Hepatocyte (in vitro differentiated cells): ENCODE data around the gene KIF13A. TPM values are rescaled to one million over a fixed set of nuclear protein-coding genes. Genes with fewer than 3 reads are reported as not detected.
A peak's percentile ranks its signal among the peaks of the same experiment; 100 is the strongest.

Source experiments
- DNase-seq: peaks from one replicate; pipeline ENCODE4 v3.0.0-alpha.2; 2016; ENCODE audit warnings: low spot score
- H2AFZ ChIP-seq: fragments of 200-600 bp; sonication (generic); 2 replicates; pipeline ENCODE4 v1.6.0; 2016; ENCODE audit warnings: antibody characterized with exemption, mild to moderate bottlenecking
- H3K27ac ChIP-seq: fragments of 200-600 bp; sonication (generic); 2 replicates; pipeline ENCODE4 v1.5.1; 2016; ENCODE audit warnings: mild to moderate bottlenecking
- H3K27me3 ChIP-seq: fragments of 200-600 bp; sonication (generic); 2 replicates; pipeline ENCODE4 v1.6.1; 2016
- H3K36me3 ChIP-seq: fragments of 200-600 bp; sonication (generic); replicated peaks from 2 replicates; pipeline ENCODE4 v1.5.1; 2016; ENCODE audit warnings: low read depth; ENCODE audit not compliant: insufficient read depth
- H3K4me1 ChIP-seq: fragments of 200-600 bp; sonication (generic); 2 replicates; pipeline ENCODE4 v1.5.1; 2016; ENCODE audit warnings: mild to moderate bottlenecking, moderate library complexity; ENCODE audit not compliant: insufficient read depth
- H3K4me2 ChIP-seq: fragments of 200-600 bp; sonication (generic); 2 replicates; pipeline ENCODE4 v1.6.0; 2016
- H3K4me3 ChIP-seq: fragments of 200-600 bp; sonication (generic); 2 replicates; pipeline ENCODE4 v1.5.1; 2016; ENCODE audit warnings: mild to moderate bottlenecking
- H3K79me2 ChIP-seq: fragments of 200-600 bp; sonication (generic); 2 replicates; pipeline ENCODE4 v1.6.0; 2017; ENCODE audit warnings: mild to moderate bottlenecking
- H3K9me2 ChIP-seq: fragments of 200-600 bp; sonication (generic); replicated peaks from 2 replicates; pipeline ENCODE4 v1.6.0; 2017; ENCODE audit warnings: mild to moderate bottlenecking; ENCODE audit not compliant: insufficient read depth
- H3K9me3 ChIP-seq: fragments of 200-600 bp; sonication (generic); 2 replicates; pipeline ENCODE4 v1.5.1; 2016; ENCODE audit warnings: low read depth, mild to moderate bottlenecking
- H4K20me1 ChIP-seq: fragments of 200-600 bp; sonication (generic); 2 replicates; pipeline ENCODE4 v1.6.0; 2016; ENCODE audit warnings: mild to moderate bottlenecking; ENCODE audit not compliant: insufficient read depth, poor library complexity, severe bottlenecking
- CTCF ChIP-seq: fragments of 200-600 bp; sonication (generic); IDR thresholded peaks from 2 replicates; pipeline ENCODE4 v1.5.1; 2016; ENCODE audit warnings: antibody characterized with exemption, mild to moderate bottlenecking; ENCODE audit not compliant: poor library complexity
- EZH2 ChIP-seq: fragments of 200-600 bp; sonication (generic); IDR thresholded peaks from 2 replicates; pipeline ENCODE4 v1.6.1; 2016; ENCODE audit warnings: antibody characterized with exemption, mild to moderate bottlenecking, borderline replicate concordance
- EZH2phosphoT487 ChIP-seq: fragments of 200-600 bp; sonication (generic); IDR thresholded peaks from one replicate; pipeline ENCODE4 v1.6.1; 2018; ENCODE audit warnings: antibody characterized with exemption, mild to moderate bottlenecking, low read depth, moderate library complexity; ENCODE audit not compliant: unreplicated experiment, severe bottlenecking
- WGBS: methylation state at CpG from one replicate; pipeline ENCODE4 v1.1.6; 2016; ENCODE audit warnings: low lambda C conversion rate; ENCODE audit errors: missing lambda C conversion rate; 5-methylcytosine and 5-hydroxymethylcytosine counted together
- polyA plus RNA-seq: library from polyadenylated mRNA; unstranded; fragments of >200 nt; fragmentation: Nextera tagmentation; extraction: Ambion mirVana; gene quantifications from 2 replicates; pipeline ENCODE4 v1.2.1, GENCODE V29; 2016
- total RNA-seq: library from RNA; depleted of rRNA; stranded (reverse); fragments of >200 nt; gene quantifications from 2 replicates; pipeline ENCODE4 v1.2.3, GENCODE V29; 2014

The KIF13A gene
- total and polyA plus RNA-seq, 2 experiments from 2014 or later: 13.0 to 27.9 TPM

- Histone ChIP-seq H3K4me3 (no peak overlapping the region), H3K79me2 (no peaks in the 10 kb centered on the region), H2AFZ (no peak overlapping the region), H3K9me3 (no peaks in the 10 kb centered on the region), H3K27ac (peak overlapping the region; percentile 77), H3K9me2 (no peaks in the 10 kb centered on the region), H3K4me1 (peaks cover 21% of the 10 kb centered on the region), H3K27me3 (no peaks in the 10 kb centered on the region), H3K4me2 (peak overlapping the region; percentile 56), H4K20me1 (no peaks in the 10 kb centered on the region), H3K36me3 (no peaks in the 10 kb centered on the region)
- 54% methylated on average over 12 of the region's 12 CpGs for WGBS
- no peak for TF ChIP-seq EZH2
- no peak for TF ChIP-seq CTCF
- no peak for TF ChIP-seq EZH2phosphoT487
- DNase-seq: no peak
Measured at GRCh38 chr6:17863901-17864754, 123.3 kb downstream of the KIF13A start.

GRCh38 chr6:17861361-17861760 lies 126.1 kb downstream of the KIF13A start:
- Histone ChIP-seq H3K27me3 (no peaks in the 10 kb centered on the region), H3K4me1 (peaks cover 21% of the 10 kb centered on the region), H3K79me2 (peaks cover 5% of the 10 kb centered on the region), H3K4me2 (no peak overlapping the region), H3K4me3 (no peak overlapping the region), H2AFZ (no peak overlapping the region), H3K36me3 (no peaks in the 10 kb centered on the region), H4K20me1 (no peaks in the 10 kb centered on the region), H3K9me2 (no peaks in the 10 kb centered on the region), H3K27ac (no peak overlapping the region), H3K9me3 (no peaks in the 10 kb centered on the region)
- DNase-seq: no peak
- WGBS: 96% methylated on average over 1 of the region's 1 CpG
- TF ChIP-seq EZH2phosphoT487: no peak
- no peak for TF ChIP-seq EZH2
- TF ChIP-seq CTCF: no peak

GRCh38 chr6:17859846-17860245 lies 127.6 kb downstream of the KIF13A start:
- no peak for TF ChIP-seq EZH2phosphoT487
- TF ChIP-seq EZH2: no peak
- no peak for TF ChIP-seq CTCF
- 98% methylated on average over 4 of the region's 4 CpGs for WGBS

More at GRCh38 chr6:17859846-17860245, 127.6 kb downstream of the KIF13A start:
- Histone ChIP-seq H3K4me1 (peaks cover 16% of the 10 kb centered on the region), H3K4me2 (no peak overlapping the region), H3K9me2 (no peaks in the 10 kb centered on the region), H3K79me2 (peaks cover 5% of the 10 kb centered on the region), H3K27ac (no peak overlapping the region), H4K20me1 (no peaks in the 10 kb centered on the region), H3K27me3 (no peaks in the 10 kb centered on the region), H3K9me3 (no peaks in the 10 kb centered on the region), H3K4me3 (no peak overlapping the region), H2AFZ (no peak overlapping the region), H3K36me3 (no peaks in the 10 kb centered on the region)
- no peak for DNase-seq
